H9 (cell line): Measurements from ENCODE around the gene CXorf58. TPM values are rescaled to one million over a fixed set of nuclear protein-coding genes. Genes with fewer than 3 reads are reported as not detected.
A peak's percentile ranks its signal among the peaks of the same experiment; 100 is the strongest.

Experiments
- DNase-seq: peaks from one replicate; pipeline ENCODE4 v3.0.0-alpha.2; 2017
- H2AFZ ChIP-seq: one replicate; pipeline ENCODE4 v1.6.1; 2013; ENCODE audit warnings: mild to moderate bottlenecking, low read length, control low read depth, moderate library complexity
- H2AK5ac ChIP-seq: 2 replicates; pipeline ENCODE4 v1.6.1; 2013; ENCODE audit warnings: low read length, control low read depth, mixed read lengths; ENCODE audit not compliant: insufficient read length
- H2BK120ac ChIP-seq: one replicate; pipeline ENCODE4 v1.6.1; 2013; ENCODE audit warnings: low read depth, mild to moderate bottlenecking, low read length, control low read depth, inconsistent platforms; ENCODE audit not compliant: poor library complexity, severe bottlenecking
- H2BK12ac ChIP-seq: 2 replicates; pipeline ENCODE4 v1.6.1; 2013; ENCODE audit warnings: low read length, control low read depth, mixed read lengths, low read depth; ENCODE audit not compliant: insufficient read length
- H2BK15ac ChIP-seq: 2 replicates; pipeline ENCODE4 v1.6.1; 2013; ENCODE audit warnings: low read depth, low read length, control low read depth
- H2BK20ac ChIP-seq: one replicate; pipeline ENCODE4 v1.6.1; 2013; ENCODE audit warnings: low read depth, mild to moderate bottlenecking, low read length, control low read depth, inconsistent platforms; ENCODE audit not compliant: poor library complexity, severe bottlenecking
- H2BK5ac ChIP-seq: 2 replicates; pipeline ENCODE4 v1.6.1; 2013; ENCODE audit warnings: low read length, control low read depth, mixed read lengths; ENCODE audit not compliant: insufficient read length
- H3K14ac ChIP-seq: 2 replicates; pipeline ENCODE4 v1.6.1; 2013; ENCODE audit warnings: low read length, control low read depth; ENCODE audit not compliant: insufficient read depth
- H3K18ac ChIP-seq: 2 replicates; pipeline ENCODE4 v1.6.1; 2013; ENCODE audit warnings: low read depth, mild to moderate bottlenecking, mixed read lengths, low read length, control low read depth; ENCODE audit not compliant: insufficient read length
- H3K23ac ChIP-seq: 2 replicates; pipeline ENCODE4 v1.6.1; 2013; ENCODE audit warnings: low read length, control low read depth, mixed read lengths, low read depth; ENCODE audit not compliant: insufficient read length
- H3K23me2 ChIP-seq: 2 replicates; pipeline ENCODE4 v1.6.1; 2013; ENCODE audit warnings: low read depth, mild to moderate bottlenecking, mixed read lengths, low read length, control low read depth; ENCODE audit not compliant: insufficient read length, poor library complexity, severe bottlenecking
- H3K27ac ChIP-seq: 2 replicates; pipeline ENCODE4 v1.5.1; 2013; ENCODE audit warnings: low read length, control low read depth, mixed read lengths, low read depth; ENCODE audit not compliant: insufficient read length
- H3K27me3 ChIP-seq: 2 replicates; pipeline ENCODE4 v1.6.1; 2013; ENCODE audit warnings: low read length, control low read depth, inconsistent platforms; ENCODE audit not compliant: insufficient read depth
- H3K4ac ChIP-seq: 2 replicates; pipeline ENCODE4 v1.6.1; 2013; ENCODE audit warnings: low read depth, mild to moderate bottlenecking, control low read depth, inconsistent platforms, low read length, moderate library complexity
- H3K4me1 ChIP-seq: 2 replicates; pipeline ENCODE4 v1.6.1; 2013; ENCODE audit warnings: low read length, control low read depth, inconsistent platforms; ENCODE audit not compliant: insufficient read depth
- H3K4me2 ChIP-seq: 2 replicates; pipeline ENCODE4 v1.6.1; 2013; ENCODE audit warnings: low read length, control low read depth, mixed read lengths; ENCODE audit not compliant: insufficient read length, insufficient read depth
- H3K56ac ChIP-seq: 2 replicates; pipeline ENCODE4 v1.6.1; 2013; ENCODE audit warnings: low read depth, mild to moderate bottlenecking, mixed read lengths, low read length, control low read depth; ENCODE audit not compliant: insufficient read length
- H3K79me1 ChIP-seq: 2 replicates; pipeline ENCODE4 v1.6.1; 2013; ENCODE audit warnings: low read depth, mild to moderate bottlenecking, moderate library complexity, low read length, control low read depth, inconsistent platforms; ENCODE audit not compliant: insufficient read depth, poor library complexity, severe bottlenecking
- H3K79me2 ChIP-seq: 2 replicates; pipeline ENCODE4 v1.6.1; 2013; ENCODE audit warnings: low read length, control low read depth, inconsistent platforms; ENCODE audit not compliant: insufficient read depth
- H3K9ac ChIP-seq: 2 replicates; pipeline ENCODE4 v1.6.1; 2013; ENCODE audit warnings: low read length, control low read depth, mixed read lengths; ENCODE audit not compliant: insufficient read length; ENCODE audit errors: extremely low read depth
- H3K9me3 ChIP-seq: one replicate; pipeline ENCODE4 v1.6.1; 2013; ENCODE audit warnings: low read depth, low read length, inconsistent platforms; ENCODE audit not compliant: control insufficient read depth
- H3T11ph ChIP-seq: one replicate; pipeline ENCODE4 v1.6.1; 2013; ENCODE audit warnings: mild to moderate bottlenecking, low read length, control low read depth, inconsistent platforms
- H4K20me1 ChIP-seq: one replicate; pipeline ENCODE4 v1.6.1; 2013; ENCODE audit not compliant: control insufficient read depth, insufficient read length, insufficient read depth
- H4K5ac ChIP-seq: 2 replicates; pipeline ENCODE4 v1.6.1; 2013; ENCODE audit warnings: low read depth, mild to moderate bottlenecking, mixed read lengths, low read length, control low read depth; ENCODE audit not compliant: insufficient read length
- H4K8ac ChIP-seq: replicated peaks from 2 replicates; pipeline ENCODE4 v1.6.1; 2013; ENCODE audit warnings: low read length, control low read depth, mixed read lengths, low read depth; ENCODE audit not compliant: insufficient read length
- H4K91ac ChIP-seq: 2 replicates; pipeline ENCODE4 v1.6.1; 2013; ENCODE audit warnings: low read depth, mild to moderate bottlenecking, moderate library complexity, mixed read lengths, low read length, control low read depth; ENCODE audit not compliant: insufficient read length
- H3K27ac Mint-ChIP-seq, 3 experiments: 2 replicates in 2 of 3; 3 replicates in 1 of 3; pipeline ENCODE4 v1.8.0; 2020 to 2021; ENCODE audit warnings: mixed read lengths in 3 of 3, mild to moderate bottlenecking in 1 of 3, moderate library complexity in 1 of 3
- H3K27me3 Mint-ChIP-seq: 2 replicates; pipeline ENCODE4 v1.8.0; 2021; ENCODE audit warnings: low read depth, mild to moderate bottlenecking, moderate library complexity, mixed read lengths
- H3K36me3 Mint-ChIP-seq, 3 experiments: 2 replicates in 2 of 3; 3 replicates in 1 of 3; pipeline ENCODE4 v1.8.0; 2020 to 2021; ENCODE audit warnings: low read depth in 3 of 3, mixed read lengths in 3 of 3; ENCODE audit not compliant: insufficient read depth in 1 of 3
- H3K4me1 Mint-ChIP-seq, 2 experiments: 2 replicates each; pipeline ENCODE4 v1.8.0; 2020; ENCODE audit warnings: mixed read lengths in 2 of 2
- H3K4me3 Mint-ChIP-seq, 2 experiments: 2 replicates in 1 of 2; 3 replicates in 1 of 2; pipeline ENCODE4 v1.8.0; 2020 to 2021; ENCODE audit warnings: mild to moderate bottlenecking in 2 of 2, mixed read lengths in 2 of 2, moderate library complexity in 1 of 2
- H3K9me3 Mint-ChIP-seq, 2 experiments: 2 replicates in 1 of 2; 3 replicates in 1 of 2; pipeline ENCODE4 v1.8.0; 2020; ENCODE audit warnings: mild to moderate bottlenecking in 2 of 2, mixed read lengths in 2 of 2, moderate library complexity in 1 of 2
- WGBS: extraction: QIAGEN DNeasy Blood & Tissue Kit; methylation state at CpG from one replicate; pipeline ENCODE4 v1.1.7; 2013; ENCODE audit warnings: missing lambda C conversion rate, low lambda C conversion rate, mixed read lengths; ENCODE audit not compliant: insufficient read length; ENCODE audit errors: extremely low coverage; 5-methylcytosine and 5-hydroxymethylcytosine counted together
- total RNA-seq: library from RNA; stranded (reverse); gene quantifications from 2 replicates; pipeline ENCODE4 v1.2.1, GENCODE V29; 2021
- TF ChIP-seq, protein P1 (sequence below): fragments of 200-600 bp; sonication (generic); conservative IDR thresholded peaks from 3 replicates; pipeline ENCODE4 v1.8.0; 2021; ENCODE audit warnings: antibody characterized with exemption, mild to moderate bottlenecking

Gene CXorf58
- total RNA-seq, 1 experiment from 2014 or later = not detected

DNA sequence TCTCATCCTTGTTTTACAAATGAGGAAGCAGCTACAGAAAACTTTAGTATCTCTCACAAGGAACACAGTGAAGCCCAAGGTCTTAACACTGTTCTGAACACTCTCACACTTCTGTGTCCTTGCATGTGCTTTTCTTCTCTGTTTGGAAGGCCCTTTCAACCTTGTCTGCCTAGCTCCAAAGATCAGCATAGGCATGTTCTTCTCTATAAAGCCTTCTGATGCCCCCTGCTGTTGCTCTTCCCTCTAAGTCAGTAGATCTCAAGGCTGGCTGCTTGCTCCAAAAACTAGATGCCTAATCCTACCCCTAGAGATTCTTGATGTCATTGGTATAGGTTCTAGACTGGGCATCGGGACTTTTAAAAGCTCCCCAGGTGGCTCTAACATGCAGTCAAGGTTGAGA lies 6.0 kb upstream of the CXorf58 start:
- Histone ChIP-seq H3K9ac (no peak overlapping the region), H2AFZ (no peak overlapping the region), H2BK15ac (no peak overlapping the region), H4K5ac (no peak overlapping the region), H3K4ac (no peak overlapping the region), H3K18ac (no peak overlapping the region), H3T11ph (no peak overlapping the region), H3K14ac (no peak overlapping the region), H2BK5ac (no peak overlapping the region), H3K23ac (no peak overlapping the region), H3K9me3 (no peaks in the 10 kb centered on the region), H4K91ac (no peak overlapping the region), H3K23me2 (no peaks in the 10 kb centered on the region), H3K79me2 (peaks cover 4% of the 10 kb centered on the region; the same call in 1 of the 2 replicates), H4K8ac (no peak overlapping the region), H3K4me1 (peaks cover 3% of the 10 kb centered on the region; the same call in 1 of the 2 replicates), H2BK12ac (no peak overlapping the region), H3K4me2 (no peak overlapping the region), H2BK20ac (no peak overlapping the region), H3K27ac (no peak overlapping the region), H3K56ac (no peak overlapping the region), H4K20me1 (no peaks in the 10 kb centered on the region), H3K79me1 (peaks cover 2% of the 10 kb centered on the region), H2BK120ac (no peak overlapping the region), H2AK5ac (no peak overlapping the region), H3K27me3 (no peaks in the 10 kb centered on the region)
- TF ChIP-seq, protein P1, sequence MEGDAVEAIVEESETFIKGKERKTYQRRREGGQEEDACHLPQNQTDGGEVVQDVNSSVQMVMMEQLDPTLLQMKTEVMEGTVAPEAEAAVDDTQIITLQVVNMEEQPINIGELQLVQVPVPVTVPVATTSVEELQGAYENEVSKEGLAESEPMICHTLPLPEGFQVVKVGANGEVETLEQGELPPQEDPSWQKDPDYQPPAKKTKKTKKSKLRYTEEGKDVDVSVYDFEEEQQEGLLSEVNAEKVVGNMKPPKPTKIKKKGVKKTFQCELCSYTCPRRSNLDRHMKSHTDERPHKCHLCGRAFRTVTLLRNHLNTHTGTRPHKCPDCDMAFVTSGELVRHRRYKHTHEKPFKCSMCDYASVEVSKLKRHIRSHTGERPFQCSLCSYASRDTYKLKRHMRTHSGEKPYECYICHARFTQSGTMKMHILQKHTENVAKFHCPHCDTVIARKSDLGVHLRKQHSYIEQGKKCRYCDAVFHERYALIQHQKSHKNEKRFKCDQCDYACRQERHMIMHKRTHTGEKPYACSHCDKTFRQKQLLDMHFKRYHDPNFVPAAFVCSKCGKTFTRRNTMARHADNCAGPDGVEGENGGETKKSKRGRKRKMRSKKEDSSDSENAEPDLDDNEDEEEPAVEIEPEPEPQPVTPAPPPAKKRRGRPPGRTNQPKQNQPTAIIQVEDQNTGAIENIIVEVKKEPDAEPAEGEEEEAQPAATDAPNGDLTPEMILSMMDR = peak; percentile 34; the same call in 2 of the 3 replicates
- peak; percentile 40 for DNase-seq
- Mint-ChIP-seq H3K27me3 (no peaks in the 10 kb centered on the region), H3K9me3 (no peaks in the 10 kb centered on the region), H3K27ac (no peak overlapping the region), H3K4me3 (no peak overlapping the region), H3K4me1 (peaks cover 35% of the 10 kb centered on the region in 2 experiments), H3K36me3 (peaks cover 4 to 12% (median 4%) of the 10 kb centered on the region in 3 experiments; a peak in 6 of 7 replicates)
- no CpG with 5 or more reads among the region's 1 CpG for WGBS
